GM12865 (cell line): Measurements from ENCODE around the gene ZNF549.

Experiments used
- DNase-seq: peaks from one replicate; pipeline ENCODE4 v3.0.0; 2010; ENCODE audit warnings: low read depth
- H3K4me3 ChIP-seq: 2 replicates; pipeline ENCODE4 v1.5.1; 2011; ENCODE audit warnings: mild to moderate bottlenecking, low read depth, low read length, control low read depth
- CTCF ChIP-seq: IDR thresholded peaks from 2 replicates; pipeline ENCODE4 v1.5.1; 2011; ENCODE audit warnings: low read length, control low read depth, low read depth, inconsistent platforms; ENCODE audit not compliant: insufficient read depth; ENCODE audit errors: missing control alignments

The ZNF549 gene

GRCh38 chr19:57559008-57559403, 31.9 kb downstream of the ZNF549 start:
- no peak for TF ChIP-seq CTCF
- DNase-seq = peak; percentile 48
- peak overlapping the region; percentile 89 for H3K4me3 ChIP-seq

- peak within 1 kb of the TSS; percentile 89 for H3K4me3 ChIP-seq
- peak; percentile 94 for DNase-seq
- no peak for TF ChIP-seq CTCF
These were observed 32.4 kb downstream of the ZNF549 start, which contains the start of gene ZNF550 for GRCh38 chr19:57559404-57560025. ZNF550 (minus strand) TSS chr19:57559863; CDS start chr19:57559682, 181 bp downstream.

GRCh38 chr19:57560049-57560491, 32.9 kb downstream of the ZNF549 start:
- no peak for TF ChIP-seq CTCF
- H3K4me3 ChIP-seq = no peak overlapping the region
- DNase-seq = no peak

GRCh38 chr19:57563547-57563946, 36.4 kb downstream of the ZNF549 start:
- H3K4me3 ChIP-seq = no peak overlapping the region
- no peak for DNase-seq
- TF ChIP-seq CTCF = no peak

GRCh38 chr19:57566396-57567265, 39.5 kb downstream of the ZNF549 start:
- peak; percentile 41 for DNase-seq
- no peak overlapping the region for H3K4me3 ChIP-seq
- no peak for TF ChIP-seq CTCF

- TF ChIP-seq CTCF = no peak
- no peak overlapping the region for H3K4me3 ChIP-seq
- no peak for DNase-seq
These were observed 43.6 kb downstream of the ZNF549 start for GRCh38 chr19:57570707-57571106.
